Liver (tissue), 9 donors: ENCODE measurements around the gene ART5. TPM values are rescaled to one million over a fixed set of nuclear protein-coding genes. Genes with fewer than 3 reads are reported as not detected.

Experiments
- DNase-seq: peaks from one replicate; pipeline ENCODE4 v3.0.0-alpha.2; 2017; ENCODE audit warnings: low spot score
- H3K27ac ChIP-seq, 2 donors: one replicate each; pipeline ENCODE4 v1.7.0; 2013; ENCODE audit warnings: inconsistent platforms in 2 of 2, low read length in 2 of 2, control low read depth in 1 of 2, low read depth in 1 of 2, mild to moderate bottlenecking in 1 of 2
- H3K27me3 ChIP-seq, 4 donors: one replicate each; pipeline versions ENCODE4 v1.6.1 to v1.7.0; 2013; ENCODE audit warnings: low read length in 3 of 4, inconsistent platforms in 1 of 4, mild to moderate bottlenecking in 1 of 4, moderate library complexity in 1 of 4; ENCODE audit not compliant: control insufficient read depth in 4 of 4, insufficient read depth in 4 of 4
- H3K36me3 ChIP-seq, 4 donors: one replicate each; pipeline versions ENCODE4 v1.6.1 to v1.7.0; 2013; ENCODE audit warnings: low read length in 3 of 4, mild to moderate bottlenecking in 3 of 4, low read depth in 1 of 4, moderate library complexity in 1 of 4; ENCODE audit not compliant: control insufficient read depth in 4 of 4, insufficient read depth in 3 of 4
- H3K4me1 ChIP-seq, 4 donors: one replicate each; pipeline versions ENCODE4 v1.6.1 to v1.7.0; 2013; ENCODE audit warnings: low read length in 3 of 4, mild to moderate bottlenecking in 3 of 4, moderate library complexity in 1 of 4; ENCODE audit not compliant: control insufficient read depth in 4 of 4, insufficient read depth in 4 of 4
- H3K4me3 ChIP-seq, 3 donors: one replicate each; pipeline versions ENCODE4 v1.6.1 to v1.7.0; 2013; ENCODE audit warnings: low read length in 3 of 3, control low read depth in 1 of 3, low read depth in 1 of 3, mild to moderate bottlenecking in 1 of 3
- H3K9ac ChIP-seq, 2 donors: one replicate each; pipeline ENCODE4 v1.7.0; 2013; ENCODE audit warnings: low read length in 2 of 2, mild to moderate bottlenecking in 2 of 2, moderate library complexity in 2 of 2, control low read depth in 1 of 2, low read depth in 1 of 2
- H3K9me3 ChIP-seq, 4 donors: one replicate each; pipeline versions ENCODE4 v1.6.1 to v1.7.0; 2013; ENCODE audit warnings: low read length in 3 of 4; ENCODE audit not compliant: control insufficient read depth in 4 of 4
- EGR1 ChIP-seq, 2 donors: IDR thresholded peaks; 2 replicates each; pipeline ENCODE4 v1.6.1; 2016 to 2018; ENCODE audit warnings: antibody characterized with exemption in 2 of 2, low read depth in 2 of 2
- FOXA1 ChIP-seq: IDR thresholded peaks from 2 replicates; pipeline ENCODE4 v1.6.1; 2016; ENCODE audit warnings: antibody characterized with exemption
- FOXA2 ChIP-seq: IDR thresholded peaks from 2 replicates; pipeline ENCODE4 v1.6.1; 2016; ENCODE audit warnings: antibody characterized with exemption
- GABPA ChIP-seq, 2 donors: IDR thresholded peaks in 1 of 2; conservative IDR thresholded peaks in 1 of 2; 2 replicates each; pipeline ENCODE4 v1.6.1; 2016; ENCODE audit warnings: antibody characterized with exemption in 2 of 2, mild to moderate bottlenecking in 1 of 2, moderate library complexity in 1 of 2
- HNF4A ChIP-seq, 2 donors: conservative IDR thresholded peaks; 2 replicates each; pipeline ENCODE4 v1.6.1; 2016; ENCODE audit warnings: antibody characterized with exemption in 2 of 2, mild to moderate bottlenecking in 2 of 2
- HNF4G ChIP-seq: IDR thresholded peaks from 2 replicates; pipeline ENCODE4 v1.6.1; 2016; ENCODE audit warnings: antibody characterized with exemption
- JUND ChIP-seq, 2 donors: IDR thresholded peaks; 2 replicates each; pipeline ENCODE4 v1.6.1; 2016; ENCODE audit warnings: antibody characterized with exemption in 2 of 2
- NR2F2 ChIP-seq: IDR thresholded peaks from 2 replicates; pipeline ENCODE4 v1.6.1; 2016; ENCODE audit warnings: antibody characterized with exemption
- RAD21 ChIP-seq, 2 donors: IDR thresholded peaks; 2 replicates each; pipeline ENCODE4 v1.6.1; 2016; ENCODE audit warnings: antibody characterized with exemption in 2 of 2, mild to moderate bottlenecking in 2 of 2
- RXRA ChIP-seq, 2 donors: IDR thresholded peaks; 2 replicates each; pipeline ENCODE4 v1.6.1; 2017 to 2018; ENCODE audit warnings: antibody characterized with exemption in 2 of 2, mild to moderate bottlenecking in 1 of 2
- SP1 ChIP-seq: IDR thresholded peaks from 2 replicates; pipeline ENCODE4 v1.6.1; 2018; ENCODE audit warnings: antibody characterized with exemption, mild to moderate bottlenecking
- TAF1 ChIP-seq: conservative IDR thresholded peaks from 2 replicates; pipeline ENCODE4 v1.6.1; 2016; ENCODE audit warnings: antibody characterized with exemption, mild to moderate bottlenecking
- YY1 ChIP-seq: IDR thresholded peaks from 2 replicates; pipeline ENCODE4 v1.6.1; 2016; ENCODE audit warnings: antibody characterized with exemption, mild to moderate bottlenecking
- WGBS: extraction: QIAGEN DNeasy Blood & Tissue Kit; methylation state at CpG from one replicate; pipeline ENCODE4 v1.1.7; 2013; 5-methylcytosine and 5-hydroxymethylcytosine counted together
- polyA plus RNA-seq, 2 donors: library from polyadenylated mRNA; stranded (reverse) in 1 of 2; unstranded in 1 of 2; fragments of 200-250 nt in 1 of 2; fragments of >200 nt in 1 of 2; fragmentation: Nextera tagmentation in 1 of 2; extraction: Ambion mirVana in 1 of 2; gene quantifications; one replicate each; pipeline versions ENCODE4 v1.2.1 to v1.2.3, GENCODE V29; 2013 to 2015
- total RNA-seq, 2 donors: library from RNA; depleted of rRNA; stranded (reverse); fragments of >200 nt; gene quantifications; one replicate each; pipeline ENCODE4 v1.2.3, GENCODE V29; 2014
- TF ChIP-seq, protein P1 (sequence below): IDR thresholded peaks from 2 replicates; pipeline ENCODE4 v1.6.1; 2016; ENCODE audit warnings: antibody characterized with exemption
- TF ChIP-seq, protein P2 (sequence below): IDR thresholded peaks from 2 replicates; pipeline ENCODE4 v1.6.1; 2016; ENCODE audit warnings: antibody characterized with exemption
- TF ChIP-seq, protein P3 (sequence below): IDR thresholded peaks from 2 replicates; pipeline ENCODE4 v1.6.1; 2016; ENCODE audit warnings: antibody characterized with exemption, mild to moderate bottlenecking
- TF ChIP-seq, protein P4 (sequence below): fragments of 150-350 bp; IDR thresholded peaks from 2 replicates; pipeline ENCODE4 v1.5.1; 2017; ENCODE audit warnings: improper control_type of control experiment, low read depth, low read length; ENCODE audit not compliant: missing input control
- TF ChIP-seq, protein P5 (sequence below): IDR thresholded peaks from 2 replicates; pipeline ENCODE4 v1.6.1; 2016; ENCODE audit warnings: antibody characterized with exemption
- donor health status: healthy.
- donor health status: healthy.
- donor health status: healthy.
- donor health status: healthy.
- donor health status: healthy.

The ART5 gene
- total and polyA plus RNA-seq, 4 donors, result 0.17 to 0.93 TPM; not detected in 2

DNA sequence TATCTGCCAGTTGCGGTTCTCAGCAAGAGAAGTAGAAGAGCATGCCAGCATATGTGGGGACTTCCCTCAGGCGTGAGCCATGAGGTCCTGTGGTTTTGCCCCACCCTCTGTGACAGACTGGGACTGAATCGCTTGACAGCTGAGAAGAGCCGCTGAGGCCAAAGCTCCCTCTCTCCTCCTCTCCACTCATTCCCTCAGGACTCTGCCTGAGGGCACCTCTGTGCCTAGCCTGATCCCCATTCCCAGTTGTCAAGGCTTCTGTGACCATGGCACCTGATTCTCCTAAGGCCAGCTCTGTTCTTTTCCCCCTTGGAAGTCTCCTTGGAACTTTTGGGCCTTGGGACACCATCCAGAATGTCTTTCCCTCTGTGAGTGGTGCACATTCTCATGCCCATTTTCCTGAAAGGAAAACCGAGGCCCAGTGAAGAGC is 27.0 kb downstream of the ART5 start:
- TF ChIP-seq SP1 (no peak), FOXA2 (no peak), FOXA1 (no peak), HNF4G (no peak), NR2F2 (no peak), EGR1 (IDR thresholded peaks at IDR 0.05; ENCODE audit: low read depth in 2 of 2) (no peak), RAD21 (IDR thresholded peaks at IDR 0.05) (no peak), GABPA (IDR thresholded peaks at IDR 0.05 in 1 of 2, conservative IDR thresholded peaks at IDR 0.05 in 1 of 2) (no peak), JUND (IDR thresholded peaks at IDR 0.05) (no peak), HNF4A (conservative IDR thresholded peaks at IDR 0.05) (no peak), YY1 (no peak), RXRA (IDR thresholded peaks at IDR 0.05) (no peak), TAF1 (no peak)
- TF ChIP-seq, protein P1, sequence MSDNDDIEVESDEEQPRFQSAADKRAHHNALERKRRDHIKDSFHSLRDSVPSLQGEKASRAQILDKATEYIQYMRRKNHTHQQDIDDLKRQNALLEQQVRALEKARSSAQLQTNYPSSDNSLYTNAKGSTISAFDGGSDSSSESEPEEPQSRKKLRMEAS, result no peak
- TF ChIP-seq, protein P2, sequence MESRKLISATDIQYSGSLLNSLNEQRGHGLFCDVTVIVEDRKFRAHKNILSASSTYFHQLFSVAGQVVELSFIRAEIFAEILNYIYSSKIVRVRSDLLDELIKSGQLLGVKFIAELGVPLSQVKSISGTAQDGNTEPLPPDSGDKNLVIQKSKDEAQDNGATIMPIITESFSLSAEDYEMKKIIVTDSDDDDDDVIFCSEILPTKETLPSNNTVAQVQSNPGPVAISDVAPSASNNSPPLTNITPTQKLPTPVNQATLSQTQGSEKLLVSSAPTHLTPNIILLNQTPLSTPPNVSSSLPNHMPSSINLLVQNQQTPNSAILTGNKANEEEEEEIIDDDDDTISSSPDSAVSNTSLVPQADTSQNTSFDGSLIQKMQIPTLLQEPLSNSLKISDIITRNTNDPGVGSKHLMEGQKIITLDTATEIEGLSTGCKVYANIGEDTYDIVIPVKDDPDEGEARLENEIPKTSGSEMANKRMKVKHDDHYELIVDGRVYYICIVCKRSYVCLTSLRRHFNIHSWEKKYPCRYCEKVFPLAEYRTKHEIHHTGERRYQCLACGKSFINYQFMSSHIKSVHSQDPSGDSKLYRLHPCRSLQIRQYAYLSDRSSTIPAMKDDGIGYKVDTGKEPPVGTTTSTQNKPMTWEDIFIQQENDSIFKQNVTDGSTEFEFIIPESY, result no peak
- TF ChIP-seq, protein P3, sequence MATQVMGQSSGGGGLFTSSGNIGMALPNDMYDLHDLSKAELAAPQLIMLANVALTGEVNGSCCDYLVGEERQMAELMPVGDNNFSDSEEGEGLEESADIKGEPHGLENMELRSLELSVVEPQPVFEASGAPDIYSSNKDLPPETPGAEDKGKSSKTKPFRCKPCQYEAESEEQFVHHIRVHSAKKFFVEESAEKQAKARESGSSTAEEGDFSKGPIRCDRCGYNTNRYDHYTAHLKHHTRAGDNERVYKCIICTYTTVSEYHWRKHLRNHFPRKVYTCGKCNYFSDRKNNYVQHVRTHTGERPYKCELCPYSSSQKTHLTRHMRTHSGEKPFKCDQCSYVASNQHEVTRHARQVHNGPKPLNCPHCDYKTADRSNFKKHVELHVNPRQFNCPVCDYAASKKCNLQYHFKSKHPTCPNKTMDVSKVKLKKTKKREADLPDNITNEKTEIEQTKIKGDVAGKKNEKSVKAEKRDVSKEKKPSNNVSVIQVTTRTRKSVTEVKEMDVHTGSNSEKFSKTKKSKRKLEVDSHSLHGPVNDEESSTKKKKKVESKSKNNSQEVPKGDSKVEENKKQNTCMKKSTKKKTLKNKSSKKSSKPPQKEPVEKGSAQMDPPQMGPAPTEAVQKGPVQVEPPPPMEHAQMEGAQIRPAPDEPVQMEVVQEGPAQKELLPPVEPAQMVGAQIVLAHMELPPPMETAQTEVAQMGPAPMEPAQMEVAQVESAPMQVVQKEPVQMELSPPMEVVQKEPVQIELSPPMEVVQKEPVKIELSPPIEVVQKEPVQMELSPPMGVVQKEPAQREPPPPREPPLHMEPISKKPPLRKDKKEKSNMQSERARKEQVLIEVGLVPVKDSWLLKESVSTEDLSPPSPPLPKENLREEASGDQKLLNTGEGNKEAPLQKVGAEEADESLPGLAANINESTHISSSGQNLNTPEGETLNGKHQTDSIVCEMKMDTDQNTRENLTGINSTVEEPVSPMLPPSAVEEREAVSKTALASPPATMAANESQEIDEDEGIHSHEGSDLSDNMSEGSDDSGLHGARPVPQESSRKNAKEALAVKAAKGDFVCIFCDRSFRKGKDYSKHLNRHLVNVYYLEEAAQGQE, result no peak
- TF ChIP-seq, protein P4, sequence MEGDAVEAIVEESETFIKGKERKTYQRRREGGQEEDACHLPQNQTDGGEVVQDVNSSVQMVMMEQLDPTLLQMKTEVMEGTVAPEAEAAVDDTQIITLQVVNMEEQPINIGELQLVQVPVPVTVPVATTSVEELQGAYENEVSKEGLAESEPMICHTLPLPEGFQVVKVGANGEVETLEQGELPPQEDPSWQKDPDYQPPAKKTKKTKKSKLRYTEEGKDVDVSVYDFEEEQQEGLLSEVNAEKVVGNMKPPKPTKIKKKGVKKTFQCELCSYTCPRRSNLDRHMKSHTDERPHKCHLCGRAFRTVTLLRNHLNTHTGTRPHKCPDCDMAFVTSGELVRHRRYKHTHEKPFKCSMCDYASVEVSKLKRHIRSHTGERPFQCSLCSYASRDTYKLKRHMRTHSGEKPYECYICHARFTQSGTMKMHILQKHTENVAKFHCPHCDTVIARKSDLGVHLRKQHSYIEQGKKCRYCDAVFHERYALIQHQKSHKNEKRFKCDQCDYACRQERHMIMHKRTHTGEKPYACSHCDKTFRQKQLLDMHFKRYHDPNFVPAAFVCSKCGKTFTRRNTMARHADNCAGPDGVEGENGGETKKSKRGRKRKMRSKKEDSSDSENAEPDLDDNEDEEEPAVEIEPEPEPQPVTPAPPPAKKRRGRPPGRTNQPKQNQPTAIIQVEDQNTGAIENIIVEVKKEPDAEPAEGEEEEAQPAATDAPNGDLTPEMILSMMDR, result no peak
- TF ChIP-seq, protein P5, sequence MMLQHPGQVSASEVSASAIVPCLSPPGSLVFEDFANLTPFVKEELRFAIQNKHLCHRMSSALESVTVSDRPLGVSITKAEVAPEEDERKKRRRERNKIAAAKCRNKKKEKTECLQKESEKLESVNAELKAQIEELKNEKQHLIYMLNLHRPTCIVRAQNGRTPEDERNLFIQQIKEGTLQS, result no peak
- Histone ChIP-seq H3K9ac (no peak overlapping the region), H3K4me1 (no peaks in the 10 kb centered on the region), H3K9me3 (no peaks in the 10 kb centered on the region), H3K4me3 (no peak overlapping the region), H3K27ac (no peak overlapping the region), H3K36me3 (no peaks in the 10 kb centered on the region), H3K27me3 (no peaks in the 10 kb centered on the region)
- no peak for DNase-seq
- WGBS, result 77% methylated on average over 5 of the region's 5 CpGs
